NOMO-1 treated with dmso at 0.1 percent for 144 hours (cell line): ENCODE measurements around the gene ANGPTL5.
A peak's percentile ranks its signal among the peaks of the same experiment; 100 is the strongest.
"Not testable (repeated sequence)": the region's sequence is repeated elsewhere in the genome, so short reads cannot be mapped to it uniquely, and the experiment has no call there.

ENCODE experiments used
- DNase-seq: peaks from one replicate; lab custom pipeline; 2025; ENCODE audit not compliant: unreplicated experiment; lab: John Stamatoyannopoulos, UW

The ANGPTL5 gene

DNA sequence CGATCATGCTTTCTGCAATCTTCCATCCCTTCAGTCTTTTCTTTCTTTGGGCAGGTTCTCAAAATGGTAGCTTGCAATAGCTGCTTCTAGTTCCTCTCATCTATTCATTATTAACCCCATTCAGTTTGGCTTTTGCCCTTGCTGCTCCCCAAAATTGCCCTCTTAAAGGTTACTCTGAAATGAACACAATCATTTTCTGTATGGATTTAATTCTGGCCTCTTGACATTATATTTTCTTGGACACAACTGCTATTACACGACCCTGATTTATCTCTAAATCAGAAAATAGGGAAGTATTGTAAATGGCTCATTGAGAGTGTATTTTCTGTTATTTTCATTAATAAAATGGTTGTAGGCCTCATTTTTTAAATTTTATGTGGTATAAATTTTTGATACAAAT is at the start of gene ANGPTL5:
Gene ANGPTL5 (minus strand): TSS at position 101 of the 400 bp plus-strand sequence. CDS start 8,613 bp downstream, outside the sequence.
- no peak for DNase-seq

DNA sequence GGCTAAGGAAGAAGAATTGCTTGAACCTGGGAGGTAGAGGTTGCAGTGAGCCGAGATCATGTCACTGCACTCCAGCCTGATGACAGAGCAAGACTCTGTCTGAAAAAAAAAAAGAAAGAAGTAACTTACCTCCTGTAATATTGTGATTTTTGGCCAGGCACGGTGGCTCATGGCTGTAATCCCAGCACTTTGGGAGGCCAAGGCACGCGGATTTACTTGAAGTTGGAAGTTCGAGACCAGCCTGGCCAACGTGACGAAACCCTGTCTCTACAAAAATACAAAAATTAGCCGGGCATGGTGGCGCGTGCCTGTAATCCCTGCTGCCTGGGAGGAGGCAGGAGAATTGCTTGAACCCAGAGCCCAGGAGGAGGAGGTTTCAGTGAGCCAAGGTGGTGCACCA is 47.9 kb upstream of the ANGPTL5 start:
- DNase-seq, result not testable (repeated sequence)

DNA sequence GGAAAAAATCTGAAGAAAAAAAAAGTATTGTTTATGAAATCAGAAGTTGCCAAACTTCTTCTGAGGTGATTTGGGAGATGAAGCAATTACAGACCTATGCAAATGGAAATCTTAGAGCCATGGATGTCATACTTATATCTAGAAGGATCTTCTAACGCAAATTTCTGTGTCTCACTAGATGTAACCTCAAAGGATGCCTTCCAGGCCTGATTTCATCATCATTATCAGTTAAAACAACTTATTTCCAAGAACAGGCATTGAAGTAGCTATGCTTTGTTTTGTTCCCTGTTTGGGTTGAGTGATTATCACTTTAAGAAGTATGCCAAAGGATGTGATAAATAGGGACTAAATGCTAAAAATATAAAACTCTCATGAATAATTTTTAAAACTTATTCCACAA is 43.9 kb upstream of the ANGPTL5 start:
- DNase-seq, result no peak

GRCh38 chr11:101955701-101956100 is 39.4 kb upstream of the ANGPTL5 start:
- no peak for DNase-seq

- DNase-seq, result no peak
These were observed 39.0 kb upstream of the ANGPTL5 start for GRCh38 chr11:101955278-101955677.

DNA sequence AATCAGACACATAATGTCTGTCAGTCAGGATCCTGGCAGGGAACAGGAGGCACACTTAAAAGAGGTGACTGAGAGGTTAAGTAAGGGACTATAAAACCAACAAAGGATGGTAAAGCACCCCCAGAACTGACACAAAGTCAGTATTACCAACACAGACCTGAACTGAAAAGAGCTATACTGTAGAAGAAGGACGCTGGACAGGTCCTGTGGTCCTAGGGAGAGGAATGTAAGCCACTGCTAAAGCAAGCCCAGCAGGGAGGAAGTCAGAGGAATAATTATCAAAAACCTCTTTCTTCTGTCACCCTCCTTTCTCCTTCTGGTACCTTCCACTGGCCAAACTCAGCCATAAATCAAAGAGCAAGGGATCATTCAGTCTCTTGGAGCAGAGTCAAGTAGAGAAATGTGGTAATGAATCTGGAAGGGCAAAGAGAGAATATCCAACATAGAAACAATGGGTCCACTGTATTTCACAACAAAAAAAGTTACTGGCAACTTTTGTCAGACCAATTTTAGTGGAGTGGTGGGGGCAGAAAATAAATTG is 33.4 kb upstream of the ANGPTL5 start:
- no peak for DNase-seq

DNA sequence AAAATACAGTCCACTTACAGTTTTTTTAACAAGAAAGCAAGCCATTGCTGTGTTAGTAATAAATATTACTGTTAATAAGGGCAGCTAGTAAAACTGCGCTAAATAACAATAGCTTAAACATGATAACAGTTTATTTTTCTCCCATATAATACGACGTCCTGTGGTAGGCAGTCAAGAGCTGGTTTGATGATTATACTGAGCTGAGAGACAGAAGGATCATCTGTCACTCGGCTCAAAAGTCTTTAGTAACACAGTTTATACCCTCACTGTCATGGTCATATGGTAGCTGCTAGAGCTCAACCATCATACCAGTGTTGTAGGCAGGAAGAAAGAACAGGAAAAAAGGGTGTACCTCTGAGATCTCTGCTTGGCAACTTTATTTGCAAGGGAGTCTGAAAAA is 29.1 kb upstream of the ANGPTL5 start:
- DNase-seq, result no peak

DNA sequence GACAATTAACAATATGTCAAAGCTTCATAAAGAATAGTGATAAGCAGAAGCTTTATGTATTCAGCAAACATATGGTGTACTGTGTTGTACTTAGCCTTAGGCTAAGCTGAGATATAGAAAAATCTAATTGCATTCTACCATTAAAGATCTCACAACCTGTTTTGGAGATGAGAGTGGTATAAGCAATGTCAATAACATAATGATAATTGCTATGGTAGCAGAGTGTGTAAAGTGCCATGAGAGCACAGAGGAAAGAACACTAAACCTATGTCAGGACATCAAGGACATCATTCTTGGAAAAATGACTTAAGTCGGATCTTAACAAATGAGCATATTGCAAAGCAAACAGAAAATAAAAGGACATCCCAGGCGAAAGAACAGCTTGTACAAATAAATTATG is 28.6 kb upstream of the ANGPTL5 start:
- no peak for DNase-seq

DNA sequence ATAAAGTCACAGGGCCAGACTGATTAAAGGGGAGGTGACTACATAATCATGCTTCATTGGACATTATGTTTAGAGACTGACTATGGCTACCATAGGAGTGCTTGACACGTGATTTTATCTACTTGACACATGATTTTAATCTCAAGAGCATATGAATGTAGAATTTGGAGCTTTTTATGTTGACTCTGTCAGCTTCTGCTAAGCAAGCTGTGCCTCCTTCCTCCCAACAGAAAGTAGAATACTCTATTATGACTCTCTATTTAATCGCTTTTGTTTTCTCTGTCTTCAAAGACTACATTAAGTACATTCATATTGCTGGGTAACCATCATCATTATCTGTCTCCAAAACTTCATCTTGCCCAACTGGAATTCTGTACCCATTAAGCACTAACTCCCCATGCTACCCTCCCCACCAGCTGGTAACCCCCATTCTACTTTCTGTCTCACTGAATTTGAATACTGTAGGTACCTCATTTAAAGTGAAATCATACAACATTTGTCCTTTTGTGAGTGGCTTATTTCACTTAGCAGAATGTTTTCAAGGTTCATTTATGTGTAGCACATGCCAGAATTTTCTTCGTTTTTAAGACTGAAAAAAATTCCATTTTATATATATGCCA is 24.7 kb upstream of the ANGPTL5 start:
- no peak for DNase-seq

DNA sequence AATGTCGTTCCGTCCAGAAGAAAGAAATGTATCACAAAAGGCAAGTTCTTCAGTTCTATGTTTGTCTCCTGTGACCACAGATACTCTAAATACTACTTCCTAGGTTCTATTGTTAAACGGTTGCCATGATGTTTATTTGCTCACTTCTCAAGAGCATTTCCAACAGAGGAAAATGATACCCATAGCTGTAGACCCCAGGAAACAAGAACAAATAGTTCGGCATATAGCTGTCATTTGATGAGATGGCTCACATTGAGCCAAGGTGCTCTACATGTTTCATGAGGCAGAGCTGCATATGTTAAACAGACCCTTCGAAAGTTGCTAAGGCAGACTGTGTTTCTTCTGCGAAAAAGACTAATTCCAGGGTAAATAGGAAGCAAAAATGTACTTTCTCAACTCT is 15.4 kb upstream of the ANGPTL5 start:
- no peak for DNase-seq

GRCh38 chr11:101929294-101929915 is 13.1 kb upstream of the ANGPTL5 start:
- DNase-seq, result no peak

DNA sequence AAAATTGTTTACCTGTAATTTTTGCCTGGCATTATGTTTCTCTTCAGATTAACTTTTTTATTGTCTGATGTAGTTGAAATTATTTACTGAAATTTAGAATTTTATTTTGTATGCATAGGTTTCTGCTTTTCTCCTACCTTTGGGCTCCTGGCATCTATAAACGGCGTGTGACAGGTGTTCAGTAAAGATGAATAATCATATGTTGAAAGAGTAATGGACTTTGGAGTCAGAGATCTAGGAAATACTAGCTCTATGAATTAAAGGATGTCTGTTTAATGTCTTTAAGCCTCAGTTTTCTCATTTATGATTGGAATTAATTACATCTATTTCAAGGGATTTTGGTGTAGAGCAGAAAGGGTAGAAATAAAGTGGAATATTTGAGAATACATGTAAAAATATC is 7.2 kb upstream of the ANGPTL5 start:
- DNase-seq, result no peak

DNA sequence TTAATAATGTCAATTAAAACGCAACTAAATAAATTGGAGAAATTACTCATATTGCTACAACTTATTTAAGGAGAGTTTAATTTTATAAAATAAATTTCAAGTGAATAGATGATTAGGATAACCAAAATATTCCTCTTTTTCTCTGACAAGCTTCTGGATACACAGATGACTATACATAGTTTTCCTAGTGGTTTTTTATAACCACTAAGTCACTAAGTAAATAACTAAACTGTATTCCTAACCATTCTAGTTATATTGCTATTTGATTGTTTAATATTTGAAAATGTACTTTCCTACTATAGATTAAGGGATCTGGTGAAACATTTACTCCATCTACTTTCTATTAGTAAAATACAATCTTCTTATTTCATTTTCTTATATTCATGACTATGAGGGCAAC is 4.7 kb upstream of the ANGPTL5 start:
- no peak for DNase-seq

GRCh38 chr11:101917226-101917625 is 904 bp upstream of the ANGPTL5 start:
- DNase-seq, result no peak

DNA sequence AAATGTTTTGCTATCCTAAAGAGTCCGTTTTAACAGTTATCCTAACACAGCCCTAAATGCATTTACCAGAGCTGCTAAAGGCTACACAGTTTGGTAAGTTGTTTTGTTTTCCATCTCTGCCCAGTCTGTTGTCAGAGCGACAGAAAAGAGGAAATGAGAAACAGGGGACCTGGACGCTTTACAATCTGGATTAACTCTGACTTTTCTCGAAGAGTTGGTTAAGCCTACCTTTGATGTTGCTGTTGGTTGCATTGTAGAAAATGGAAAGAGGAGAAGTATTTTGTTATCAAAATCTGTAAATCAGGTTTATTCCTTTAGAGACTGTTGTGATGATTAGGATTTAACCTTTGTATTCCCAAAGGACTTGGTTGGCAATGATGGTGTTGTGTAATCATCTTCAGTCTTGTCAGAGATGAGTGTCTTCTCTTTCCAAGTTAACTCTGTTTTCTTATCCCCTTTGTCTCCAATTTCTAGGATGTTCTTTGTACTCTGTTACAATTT is 481 bp downstream of the ANGPTL5 start:
- DNase-seq, result peak; percentile 50

GRCh38 chr11:101914738-101915426 is 1.4 kb downstream of the ANGPTL5 start, which contains the start of gene CEP126:
CEP126 (plus strand) TSS chr11:101915010; CDS start chr11:101915285, 275 bp downstream.
- peak; percentile 73 for DNase-seq

DNA sequence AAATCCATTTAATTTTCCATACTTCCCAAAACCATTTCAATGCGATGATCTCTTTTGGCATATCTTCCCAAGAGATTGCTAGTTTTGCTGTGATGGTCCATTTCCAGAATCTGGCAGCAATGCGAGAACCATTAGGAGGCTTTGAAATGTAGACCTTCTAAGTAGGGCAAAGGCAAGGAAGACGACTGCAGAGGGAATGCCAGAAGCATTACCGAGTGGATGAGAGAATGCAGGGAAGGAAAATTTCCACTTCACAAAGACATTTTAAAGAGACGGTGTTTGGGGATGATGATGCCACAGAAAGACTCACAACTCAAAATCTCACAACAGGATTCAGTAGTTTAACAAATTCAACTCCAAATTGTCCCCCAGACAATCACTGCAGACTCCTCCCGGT is 2.0 kb downstream of the ANGPTL5 start:
- no peak for DNase-seq

DNA sequence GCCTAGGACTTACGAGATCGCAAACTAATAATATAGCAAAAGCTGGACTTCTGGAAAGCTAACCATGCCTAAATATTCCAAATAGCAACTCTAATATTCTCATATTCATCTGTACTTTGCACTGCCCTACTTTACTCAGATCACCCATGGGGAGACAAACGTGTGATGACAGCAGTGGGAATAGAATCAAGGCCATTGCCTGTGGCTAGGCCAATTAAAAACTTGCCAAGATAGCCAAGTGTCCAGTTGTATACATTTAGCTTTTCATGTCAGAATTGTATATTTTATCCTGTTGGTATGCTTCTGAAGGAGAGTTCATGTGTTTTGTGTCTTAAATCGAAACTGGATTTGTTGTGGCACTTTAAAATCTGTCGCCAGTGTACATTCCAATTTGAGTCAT is 2.7 kb downstream of the ANGPTL5 start:
- no peak for DNase-seq

- no peak for DNase-seq
These were observed 3.5 kb downstream of the ANGPTL5 start for GRCh38 chr11:101912823-101913284.

- no peak for DNase-seq
These were observed 7.2 kb downstream of the ANGPTL5 start for GRCh38 chr11:101909087-101909486.

DNA sequence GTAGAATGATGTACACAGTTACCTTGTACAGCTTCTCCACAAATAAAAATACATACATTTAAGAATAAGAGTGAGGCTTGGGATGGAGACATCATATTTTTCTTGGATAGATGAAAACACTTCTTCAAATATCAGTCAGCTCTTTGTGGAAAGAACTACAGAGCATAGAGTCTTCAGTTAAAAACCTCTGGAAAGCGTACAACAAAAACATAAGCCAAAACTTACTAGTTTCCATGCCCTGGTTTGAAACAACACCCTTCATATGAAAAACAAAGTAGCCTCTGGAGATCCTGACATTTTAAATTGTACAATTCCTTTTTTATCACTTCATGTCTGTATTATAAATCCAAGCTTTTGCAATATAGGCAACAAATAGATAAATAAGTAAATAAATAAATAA is 8.5 kb downstream of the ANGPTL5 start:
- DNase-seq, result no peak

GRCh38 chr11:101894505-101894904 is 21.8 kb downstream of the ANGPTL5 start:
- no peak for DNase-seq
